Spleen (tissue), 7 donors: ENCODE measurements around the gene HSD17B2.

Experiments
- CTCF ChIP-seq, 11 experiments: fragments of 200-600 bp in 7 of 11; fragments of 450-650 bp in 4 of 11; sonication (generic) in 4 of 11; IDR thresholded peaks in 8 of 11; conservative IDR thresholded peaks in 3 of 11; 1 replicate in 7 of 11; 2 replicates in 4 of 11; pipeline versions ENCODE4 v1.4.0 to v1.8.0; 2016 to 2021; ENCODE audit warnings: antibody characterized with exemption in 11 of 11, inconsistent platforms in 4 of 11, mild to moderate bottlenecking in 1 of 11
- POLR2A ChIP-seq, 3 donors: fragments of 450-650 bp; IDR thresholded peaks; one replicate each; pipeline ENCODE4 v1.5.1; 2017; ENCODE audit warnings: antibody characterized with exemption in 3 of 3, mild to moderate bottlenecking in 1 of 3
- donor health status: DM: no; HTN: no; CAD: no; lungs with moderate emphysema.
- donor health status: DM: no; HTN: no; CAD: no.
- donor health status: DM: no; HTN: no; CAD: no.

GRCh38 chr16:82137822-82138167, 102.7 kb downstream of the HSD17B2 start:
- TF ChIP-seq CTCF (IDR thresholded peaks at IDR 0.05 in 8 of 11, conservative IDR thresholded peaks at IDR 0.05 in 3 of 11) (no peak), POLR2A (IDR thresholded peaks at IDR 0.05) (no peak)
